Measurements from ENCODE around the gene EIF5.

DNA sequence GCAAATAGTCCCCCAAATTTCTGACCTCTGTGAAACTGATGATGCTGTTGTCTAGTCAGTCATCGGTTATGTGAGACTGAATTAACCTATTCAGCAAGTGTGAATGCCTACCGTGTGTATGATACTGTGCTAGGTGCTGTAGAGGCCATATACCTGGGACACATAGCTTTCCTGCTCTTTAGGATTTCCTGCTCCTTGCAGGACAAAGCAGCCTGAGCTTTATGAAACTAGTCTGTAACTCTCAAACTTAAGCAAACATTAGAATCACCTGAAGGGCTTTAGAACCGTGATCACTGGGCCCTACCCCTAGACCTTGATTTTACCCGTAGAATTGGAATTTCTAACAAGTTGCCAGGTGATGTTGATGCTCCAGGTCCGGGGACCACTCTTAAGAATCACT is 58.1 kb downstream of the EIF5 start:
- TF ChIP-seq CTCF (conservative IDR thresholded peaks at IDR 0.05 in 1 of 2, IDR thresholded peaks at IDR 0.05 in 1 of 2; ENCODE audit: extremely low read depth in 1 of 2, insufficient read depth in 1 of 2, low read depth in 1 of 2, low read length in 2 of 2) (no peak), EZH2 (IDR thresholded peaks at IDR 0.05; ENCODE audit: borderline replicate concordance, low read length) (no peak)

Data from mammary epithelial cell (primary cell).